Regular cardiac myocyte (primary cell): ENCODE results near the gene TREML2. TPM values are rescaled to one million over a fixed set of nuclear protein-coding genes. Genes with fewer than 3 reads are reported as not detected.

ENCODE experiments used
- total RNA-seq: library from RNA; depleted of rRNA; stranded (reverse); fragments of >200 nt; gene quantifications from 2 replicates; pipeline ENCODE4 v1.2.3, GENCODE V29; 2014

The TREML2 gene
- total RNA-seq, result under 0.01 TPM in 1 of 2 replicates, not detected in the other

GRCh38 chr6:41200901-41201763 lies at the start of gene TREML2:
TSS of gene TREML2 (minus strand) at chr6:41201149. CDS start at chr6:41201008, 141 bp downstream.

DNA sequence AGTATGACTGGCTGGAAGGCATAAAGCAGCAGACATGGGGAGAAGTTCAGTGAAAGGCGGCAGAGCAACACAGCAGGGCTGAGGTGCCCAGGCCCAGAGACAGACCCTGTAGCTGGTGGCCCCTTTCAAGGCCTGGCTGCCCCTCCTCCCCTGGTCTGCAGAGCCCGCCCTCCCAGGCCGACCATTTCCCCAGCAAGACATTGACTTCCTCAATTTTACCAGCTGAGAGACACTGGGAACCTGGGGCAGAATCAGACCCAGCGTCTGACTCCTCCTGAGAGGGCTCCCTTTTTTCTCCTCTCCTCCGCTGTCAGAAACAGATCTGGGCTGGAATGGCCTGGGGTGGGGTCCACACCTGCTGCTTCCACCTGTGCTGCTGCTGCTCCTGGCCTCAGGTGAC lies 27.1 kb upstream of the TREML2 start, which contains the start of gene TREML4:
TREML4 (plus strand) TSS at position 254 of the 400 bp plus-strand sequence; CDS start at position 333, 79 bp downstream.

GRCh38 chr6:41162687-41163418 lies 38.1 kb downstream of the TREML2 start, which contains the start of gene TREM2:
TSS of gene TREM2 (minus strand) at chr6:41163116. CDS start at chr6:41163082, 34 bp downstream.

DNA sequence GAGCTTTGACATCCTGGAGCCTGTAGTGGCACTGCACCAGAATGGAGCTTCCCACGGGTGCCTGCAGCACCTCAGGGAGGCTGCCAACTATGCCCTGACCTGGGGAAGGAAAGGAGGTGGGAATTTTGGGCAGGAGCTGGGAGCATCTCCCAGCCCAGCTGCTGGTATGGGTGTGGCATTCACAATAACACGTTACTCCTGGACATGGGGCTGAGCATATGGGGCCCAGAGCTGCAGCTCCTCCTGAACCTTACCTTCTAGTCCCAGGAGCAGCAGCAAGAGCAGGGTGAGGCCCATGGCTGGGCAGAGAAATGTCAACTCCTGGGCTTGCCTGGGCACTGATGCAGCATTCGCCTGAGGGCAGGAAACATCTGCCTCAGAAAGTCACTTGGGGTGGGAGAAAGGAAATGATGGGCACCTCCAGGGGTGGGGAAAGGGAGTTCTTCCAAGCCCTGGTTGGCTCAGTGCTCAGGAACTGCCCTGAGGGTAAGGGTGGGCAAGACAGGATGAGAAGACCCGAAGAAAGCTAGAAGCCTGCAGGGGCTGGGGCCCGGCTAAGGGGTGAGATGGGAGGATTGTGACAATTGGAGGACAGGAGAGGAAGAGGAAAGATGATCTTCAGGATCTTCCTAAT lies 46.8 kb downstream of the TREML2 start, which contains the start of gene TREML1:
TREML1 (minus strand) TSS at position 356 of the 634 bp plus-strand sequence; CDS start at position 297, 59 bp downstream.

Other genes with a start within 250 kb of the TREML2 start
- under 0.01 TPM in 1 of 2 replicates, not detected in the other for gene UNC5CL, start 161.9 kb downstream of the TREML2 start, total RNA-seq
- not detected in 2 replicates for gene TSPO2, start 158.7 kb downstream of the TREML2 start, total RNA-seq
- gene APOBEC2, start 147.9 kb downstream of the TREML2 start, total RNA-seq, result not detected in 2 replicates
- 8.2 and 13.0 TPM in 2 replicates for gene OARD1, start 128.8 kb downstream of the TREML2 start, total RNA-seq
- 9.3 and 22.6 TPM in 2 replicates for gene NFYA, start 128.2 kb downstream of the TREML2 start, total RNA-seq
- not detected in 2 replicates for gene TREML1, start 46.8 kb downstream of the TREML2 start, total RNA-seq
- gene TREM2, start 38.0 kb downstream of the TREML2 start, total RNA-seq, result not detected in 2 replicates
- gene TREML4, start 27.2 kb upstream of the TREML2 start, total RNA-seq, result not detected in 2 replicates
- 0.19 and 21.7 TPM in 2 replicates for gene TREM1, start 85.5 kb upstream of the TREML2 start, total RNA-seq
- gene NCR2, start 134.5 kb upstream of the TREML2 start, total RNA-seq, result not detected in 2 replicates